ENCODE measurements around the gene ZNF366.

Gene ZNF366

DNA sequence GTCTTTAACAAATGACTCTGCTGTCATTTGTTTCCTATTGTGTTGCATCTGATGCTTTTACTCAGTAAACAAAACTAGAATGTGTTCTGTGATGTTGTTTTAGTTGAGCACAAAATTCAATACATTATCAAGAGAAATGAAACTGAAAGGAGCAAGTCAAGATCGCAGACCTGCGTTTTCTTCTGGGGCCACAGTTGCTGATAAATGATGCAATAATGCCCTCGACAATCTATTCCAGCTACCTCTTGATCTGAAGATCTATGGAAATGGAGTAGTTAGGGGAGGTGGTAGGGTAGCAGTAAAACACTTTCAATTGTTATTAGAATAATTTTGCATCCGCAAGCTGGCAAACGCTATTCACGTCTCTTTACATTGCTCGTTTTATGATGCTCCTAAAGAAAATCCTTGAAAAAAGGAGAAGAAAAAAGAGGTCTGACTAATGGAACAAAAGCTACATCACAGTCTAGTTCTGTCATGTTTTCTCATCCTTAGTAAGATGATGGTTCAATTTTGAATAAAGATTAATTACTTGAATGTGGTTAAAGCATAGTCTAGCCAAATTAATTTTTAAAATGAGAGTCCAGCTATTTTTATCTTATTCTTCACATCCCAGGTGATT lies 1.6 kb downstream of the ZNF366 start:
- no peak overlapping the region for H2AFZ ChIP-seq (ENCODE audit: low read depth)

DNA sequence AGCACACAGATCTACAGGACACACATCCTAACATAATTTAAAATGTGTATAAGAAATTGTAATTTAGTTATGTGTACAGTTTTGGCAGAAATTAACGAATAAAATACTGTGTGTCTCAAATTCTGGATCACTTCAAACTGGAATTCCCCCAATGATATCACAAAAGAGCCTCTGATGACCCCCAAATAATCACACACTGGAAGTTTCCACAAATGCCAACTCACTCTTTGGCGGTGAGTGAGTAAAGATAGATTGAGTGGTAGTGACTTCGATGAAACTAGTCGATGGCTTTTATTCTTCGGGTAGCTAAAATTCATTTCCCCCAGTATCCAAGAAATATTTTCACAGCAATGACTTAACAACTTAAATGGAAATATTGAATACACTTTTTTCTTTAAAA lies 2.2 kb downstream of the ZNF366 start:
- Histone ChIP-seq H3K27ac (no peak overlapping the region), H2AFZ (ENCODE audit: low read depth) (no peak overlapping the region), H3K4me1 (ENCODE audit: low read depth, poor library complexity, severe bottlenecking) (no peaks in the 10 kb centered on the region), H3K9ac (no peak overlapping the region), H3K36me3 (ENCODE audit: insufficient read depth) (no peaks in the 10 kb centered on the region), H3K27me3 (ENCODE audit: insufficient read depth, low read depth) (no peaks in the 10 kb centered on the region), H3K4me2 (no peak overlapping the region), H4K20me1 (ENCODE audit: insufficient read depth) (no peaks in the 10 kb centered on the region), H3K4me3 (IDR thresholded peaks at IDR 0.05; ENCODE audit: insufficient read depth, low read depth, low read length) (no peak overlapping the region), H3K79me2 (ENCODE audit: insufficient read depth, low read depth) (no peaks in the 10 kb centered on the region)
- TF ChIP-seq, protein P1, sequence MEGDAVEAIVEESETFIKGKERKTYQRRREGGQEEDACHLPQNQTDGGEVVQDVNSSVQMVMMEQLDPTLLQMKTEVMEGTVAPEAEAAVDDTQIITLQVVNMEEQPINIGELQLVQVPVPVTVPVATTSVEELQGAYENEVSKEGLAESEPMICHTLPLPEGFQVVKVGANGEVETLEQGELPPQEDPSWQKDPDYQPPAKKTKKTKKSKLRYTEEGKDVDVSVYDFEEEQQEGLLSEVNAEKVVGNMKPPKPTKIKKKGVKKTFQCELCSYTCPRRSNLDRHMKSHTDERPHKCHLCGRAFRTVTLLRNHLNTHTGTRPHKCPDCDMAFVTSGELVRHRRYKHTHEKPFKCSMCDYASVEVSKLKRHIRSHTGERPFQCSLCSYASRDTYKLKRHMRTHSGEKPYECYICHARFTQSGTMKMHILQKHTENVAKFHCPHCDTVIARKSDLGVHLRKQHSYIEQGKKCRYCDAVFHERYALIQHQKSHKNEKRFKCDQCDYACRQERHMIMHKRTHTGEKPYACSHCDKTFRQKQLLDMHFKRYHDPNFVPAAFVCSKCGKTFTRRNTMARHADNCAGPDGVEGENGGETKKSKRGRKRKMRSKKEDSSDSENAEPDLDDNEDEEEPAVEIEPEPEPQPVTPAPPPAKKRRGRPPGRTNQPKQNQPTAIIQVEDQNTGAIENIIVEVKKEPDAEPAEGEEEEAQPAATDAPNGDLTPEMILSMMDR (conservative IDR thresholded peaks at IDR 0.05; ENCODE audit: low read depth, low read length), result no peak

More for the DNA sequence above, 1.6 kb downstream of the ZNF366 start:
- TF ChIP-seq, protein P1 (conservative IDR thresholded peaks at IDR 0.05; ENCODE audit: low read depth, low read length), result no peak
- H3K27me3 ChIP-seq (ENCODE audit: insufficient read depth, low read depth), result no peaks in the 10 kb centered on the region
- H3K4me3 ChIP-seq (IDR thresholded peaks at IDR 0.05; ENCODE audit: insufficient read depth, low read depth, low read length), result no peak overlapping the region
- no peaks in the 10 kb centered on the region for H4K20me1 ChIP-seq (ENCODE audit: insufficient read depth)
- H3K4me1 ChIP-seq (ENCODE audit: low read depth, poor library complexity, severe bottlenecking), result no peaks in the 10 kb centered on the region
- H3K4me2 ChIP-seq, result no peak overlapping the region
- H3K36me3 ChIP-seq (ENCODE audit: insufficient read depth), result no peaks in the 10 kb centered on the region
- H3K79me2 ChIP-seq (ENCODE audit: insufficient read depth, low read depth), result no peaks in the 10 kb centered on the region
- H3K27ac ChIP-seq, result no peak overlapping the region
- no peak overlapping the region for H3K9ac ChIP-seq

DNA sequence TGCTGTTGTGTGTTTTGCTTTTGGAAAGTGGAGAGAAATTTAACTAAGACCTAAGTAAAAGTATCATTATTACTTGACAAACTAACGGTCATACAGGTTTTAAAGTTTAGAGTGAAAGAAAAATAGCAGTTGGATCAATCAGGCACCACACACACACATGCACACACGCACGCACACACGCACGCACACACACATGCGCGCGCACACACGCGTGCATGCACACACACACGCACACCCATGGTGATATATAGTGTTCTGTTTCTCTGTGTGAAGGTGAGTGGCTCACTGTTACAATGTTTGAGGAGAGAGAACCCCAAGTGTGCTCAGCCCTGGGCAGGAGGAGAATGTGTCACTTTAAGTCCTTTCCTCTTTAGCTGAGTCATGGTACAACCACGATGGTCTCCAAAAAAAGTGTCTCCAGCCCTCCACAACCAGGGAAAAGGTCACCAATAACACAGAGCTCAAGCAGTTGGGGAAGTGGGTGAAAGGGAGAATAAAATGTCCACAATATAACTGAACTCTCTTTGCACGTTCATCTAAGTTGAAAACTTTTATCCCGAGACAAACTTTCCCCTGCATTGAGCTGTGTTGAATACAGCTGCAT lies 3.2 kb downstream of the ZNF366 start:
- no peak overlapping the region for H3K27ac ChIP-seq
- no peak overlapping the region for H3K9ac ChIP-seq
- H3K79me2 ChIP-seq (ENCODE audit: insufficient read depth, low read depth), result no peaks in the 10 kb centered on the region
- TF ChIP-seq, protein P1 (conservative IDR thresholded peaks at IDR 0.05; ENCODE audit: low read depth, low read length), result no peak
- no peaks in the 10 kb centered on the region for H3K36me3 ChIP-seq (ENCODE audit: insufficient read depth)
- no peak overlapping the region for H3K4me2 ChIP-seq
- no peaks in the 10 kb centered on the region for H3K4me1 ChIP-seq (ENCODE audit: low read depth, poor library complexity, severe bottlenecking)
- no peak overlapping the region for H3K4me3 ChIP-seq (IDR thresholded peaks at IDR 0.05; ENCODE audit: insufficient read depth, low read depth, low read length)
- H4K20me1 ChIP-seq (ENCODE audit: insufficient read depth), result no peaks in the 10 kb centered on the region
- no peaks in the 10 kb centered on the region for H3K27me3 ChIP-seq (ENCODE audit: insufficient read depth, low read depth)
- H2AFZ ChIP-seq (ENCODE audit: low read depth), result no peak overlapping the region

DNA sequence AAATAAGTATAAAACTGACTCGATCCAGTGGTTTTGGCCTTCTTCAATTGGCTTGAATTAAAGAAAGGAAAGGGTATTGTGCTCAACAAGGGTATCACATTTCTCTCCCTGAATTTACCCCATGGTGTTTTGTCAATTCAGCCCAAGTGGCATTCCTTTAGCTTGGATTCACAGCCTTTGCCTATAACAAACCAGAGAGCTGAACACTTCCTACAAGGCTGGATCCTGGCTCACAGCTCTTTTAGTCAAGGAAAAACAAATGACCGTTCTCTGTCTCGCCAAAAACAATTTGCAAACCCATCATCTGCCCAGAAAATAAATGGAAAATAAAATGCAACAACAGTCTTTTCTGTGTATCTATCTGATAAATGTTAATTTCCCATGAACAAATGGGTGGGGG lies 5.7 kb downstream of the ZNF366 start:
- H3K4me2 ChIP-seq, result no peak overlapping the region

More for the DNA sequence above, 5.7 kb downstream of the ZNF366 start:
- H3K27me3 ChIP-seq (ENCODE audit: insufficient read depth, low read depth), result no peaks in the 10 kb centered on the region
- no peaks in the 10 kb centered on the region for H3K79me2 ChIP-seq (ENCODE audit: insufficient read depth, low read depth)
- no peaks in the 10 kb centered on the region for H3K4me1 ChIP-seq (ENCODE audit: low read depth, poor library complexity, severe bottlenecking)
- no peaks in the 10 kb centered on the region for H3K36me3 ChIP-seq (ENCODE audit: insufficient read depth)
- H2AFZ ChIP-seq (ENCODE audit: low read depth), result no peak overlapping the region
- H4K20me1 ChIP-seq (ENCODE audit: insufficient read depth), result no peaks in the 10 kb centered on the region
- no peak overlapping the region for H3K4me3 ChIP-seq (IDR thresholded peaks at IDR 0.05; ENCODE audit: insufficient read depth, low read depth, low read length)
- H3K27ac ChIP-seq, result no peak overlapping the region
- TF ChIP-seq, protein P1 (conservative IDR thresholded peaks at IDR 0.05; ENCODE audit: low read depth, low read length), result no peak
- no peak overlapping the region for H3K9ac ChIP-seq
